A549 (cell line): ENCODE data around the gene BABAM1. TPM values are rescaled to one million over a fixed set of nuclear protein-coding genes. Genes with fewer than 3 reads are reported as not detected.

Experiments
- ATAC-seq, 2 experiments: fragments of 200-7000 bp in 1 of 2; fragments of >200 bp in 1 of 2; cut with Nextera tagmentation in 1 of 2; cut with Tn5 transposase in 1 of 2; 3 replicates each; pipeline versions ENCODE4 v1.8.0 to v1.9.1; 2018 to 2020; ENCODE audit warnings: mild to moderate bottlenecking in 1 of 2, moderate library complexity in 1 of 2
- CTCF ChIA-PET: fragments of 300-600 bp; sonication (Branson Sonifier 250); formaldehyde crosslinking; extraction: SDS; loops from one replicate; lab custom pipeline; 2021; ENCODE audit warnings: antibody characterized with exemption, inconsistent platforms; lab: Yijun Ruan, JAX
- POLR2A ChIA-PET: fragments of 350-600 bp; formaldehyde crosslinking; extraction: SDS; loops from one replicate; lab custom pipeline; 2021; ENCODE audit warnings: antibody characterized with exemption, inconsistent platforms; lab: Yijun Ruan, JAX
- DNase-seq, 2 experiments: peaks; one replicate each; pipeline versions ENCODE4 v3.0.0 to v3.0.0-alpha.2; 2011 to 2016; ENCODE audit warnings: low read depth in 1 of 2, low spot score in 1 of 2
- FAIRE-seq: peaks from 2 replicates; lab custom pipeline; 2011; peaks lifted over from hg19 to GRCh38; lab: Jason Lieb, UNC
- H3K27ac ChIP-seq, 2 experiments: fragments of >200 bp; sonication (Bioruptor Twin); formaldehyde crosslinking; 3 replicates each; pipeline ENCODE4 v1.5.1; 2016 to 2017
- H3K4me1 ChIP-seq: fragments of >200 bp; sonication (Bioruptor Twin); formaldehyde crosslinking; 3 replicates; pipeline ENCODE4 v1.6.1; 2016
- H3K4me2 ChIP-seq: fragments of >200 bp; sonication (Bioruptor Twin); formaldehyde crosslinking; 3 replicates; pipeline ENCODE4 v1.6.1; 2016
- H3K4me3 ChIP-seq: fragments of >200 bp; sonication (Bioruptor Twin); formaldehyde crosslinking; 3 replicates; pipeline ENCODE4 v1.5.1; 2016
- H3K9me3 ChIP-seq: fragments of >200 bp; sonication (Bioruptor Twin); formaldehyde crosslinking; 3 replicates; pipeline ENCODE4 v1.6.1; 2016
- BCL3 ChIP-seq: fragments of >200 bp; sonication (Bioruptor Twin); formaldehyde crosslinking; IDR thresholded peaks from 3 replicates; pipeline ENCODE4 v1.6.1; 2016
- CBX8 ChIP-seq: fragments of 200-600 bp; sonication (generic); IDR thresholded peaks from 2 replicates; pipeline ENCODE4 v1.6.1; 2016
- CHD2 ChIP-seq: fragments of 150-350 bp; IDR thresholded peaks from 2 replicates; pipeline ENCODE4 v1.6.1; 2014; ENCODE audit warnings: low read length; ENCODE audit not compliant: partially characterized antibody
- CTCF ChIP-seq: fragments of >200 bp; sonication (Bioruptor Twin); formaldehyde crosslinking; IDR thresholded peaks from 3 replicates; pipeline ENCODE4 v1.5.1; 2016
- E2F6 ChIP-seq: IDR thresholded peaks from 2 replicates; pipeline ENCODE4 v1.6.1; 2012; ENCODE audit warnings: low read depth, borderline replicate concordance
- EP300 ChIP-seq, 2 experiments: fragments of >200 bp; sonication (Bioruptor Twin); formaldehyde crosslinking; IDR thresholded peaks; 2 replicates in 1 of 2; 3 replicates in 1 of 2; pipeline ENCODE4 v1.6.1; 2016 to 2017
- ESRRA ChIP-seq: fragments of 150-350 bp; IDR thresholded peaks from 2 replicates; pipeline ENCODE4 v1.6.1; 2014; ENCODE audit warnings: mild to moderate bottlenecking, low read length, borderline replicate concordance
- GATA3 ChIP-seq: IDR thresholded peaks from 2 replicates; pipeline ENCODE4 v1.6.1; 2012; ENCODE audit warnings: borderline replicate concordance
- HDAC2 ChIP-seq: fragments of 200-600 bp; sonication (generic); IDR thresholded peaks from 2 replicates; pipeline ENCODE4 v1.6.1; 2016
- HEYL ChIP-seq: fragments of 250-450 bp; sonication (Bioruptor Pico); IDR thresholded peaks from 2 replicates; pipeline ENCODE4 v1.8.0; 2021; ENCODE audit warnings: mild to moderate bottlenecking, moderate library complexity
- HMGXB4 ChIP-seq: fragments of 250-450 bp; sonication (Bioruptor Pico); IDR thresholded peaks from 2 replicates; pipeline ENCODE4 v1.5.0; 2021; ENCODE audit warnings: mild to moderate bottlenecking, moderate library complexity, borderline replicate concordance
- HOXB13 ChIP-seq: fragments of 250-450 bp; sonication (Bioruptor Pico); IDR thresholded peaks from 2 replicates; pipeline ENCODE4 v1.5.0; 2020; ENCODE audit warnings: low read depth, mild to moderate bottlenecking, moderate library complexity
- HOXB5 ChIP-seq: fragments of 250-450 bp; sonication (Bioruptor Pico); IDR thresholded peaks from 2 replicates; pipeline ENCODE4 v1.5.0; 2020; ENCODE audit warnings: mild to moderate bottlenecking, moderate library complexity
- JUNB ChIP-seq: fragments of >200 bp; sonication (Bioruptor Twin); formaldehyde crosslinking; IDR thresholded peaks from 2 replicates; pipeline ENCODE4 v1.6.1; 2016
- KDM1A ChIP-seq: fragments of 200-600 bp; sonication (generic); IDR thresholded peaks from 2 replicates; pipeline ENCODE4 v1.6.1; 2016; ENCODE audit warnings: low read depth, mild to moderate bottlenecking
- KDM5A ChIP-seq: fragments of 200-600 bp; sonication (generic); IDR thresholded peaks from 2 replicates; pipeline ENCODE4 v1.6.1; 2016; ENCODE audit warnings: antibody characterized with exemption, mild to moderate bottlenecking
- MAX ChIP-seq: IDR thresholded peaks from 2 replicates; pipeline ENCODE4 v1.6.1; 2012
- MAZ ChIP-seq: fragments of 150-350 bp; IDR thresholded peaks from 2 replicates; pipeline ENCODE4 v1.6.1; 2014; ENCODE audit warnings: antibody characterized with exemption, low read depth, low read length, borderline replicate concordance
- MYC ChIP-seq: IDR thresholded peaks from 2 replicates; pipeline ENCODE4 v1.6.1; 2012; ENCODE audit warnings: mild to moderate bottlenecking, inconsistent platforms, low read length, improper control_type of control experiment, borderline replicate concordance
- RAD21 ChIP-seq, 2 experiments: fragments of >200 bp in 1 of 2; sonication (Bioruptor Twin) in 1 of 2; formaldehyde crosslinking in 1 of 2; IDR thresholded peaks in 1 of 2; conservative IDR thresholded peaks in 1 of 2; 2 replicates in 1 of 2; 3 replicates in 1 of 2; pipeline ENCODE4 v1.6.1; 2012 to 2018; ENCODE audit warnings: inconsistent platforms in 1 of 2
- RCOR1 ChIP-seq: fragments of 150-350 bp; IDR thresholded peaks from 2 replicates; pipeline ENCODE4 v1.6.1; 2014; ENCODE audit warnings: antibody characterized with exemption, low read length, low read depth
- RFX5 ChIP-seq: fragments of 450-650 bp; IDR thresholded peaks from 2 replicates; pipeline ENCODE4 v1.7.1; 2014; ENCODE audit warnings: antibody characterized with exemption, mild to moderate bottlenecking, moderate library complexity
- RNF2 ChIP-seq: fragments of 200-600 bp; sonication (generic); IDR thresholded peaks from 2 replicates; pipeline ENCODE4 v1.6.1; 2016; ENCODE audit warnings: low read depth, mild to moderate bottlenecking, antibody characterized with exemption, moderate library complexity, borderline replicate concordance
- SMC3 ChIP-seq: fragments of >200 bp; sonication (Bioruptor Twin); formaldehyde crosslinking; IDR thresholded peaks from 3 replicates; pipeline ENCODE4 v1.6.1; 2018; ENCODE audit warnings: inconsistent platforms
- TP53 ChIP-seq: fragments of 250-450 bp; sonication (Bioruptor Pico); IDR thresholded peaks from 2 replicates; pipeline ENCODE4 v1.5.0; 2021; ENCODE audit warnings: mild to moderate bottlenecking, moderate library complexity
- USF2 ChIP-seq: fragments of 450-650 bp; IDR thresholded peaks from 2 replicates; pipeline ENCODE4 v1.6.1; 2014; ENCODE audit warnings: antibody characterized with exemption
- ZFP36 ChIP-seq: fragments of 450-650 bp; IDR thresholded peaks from 2 replicates; pipeline ENCODE4 v1.6.1; 2014; ENCODE audit warnings: borderline replicate concordance; ENCODE audit not compliant: partially characterized antibody
- WGBS: methylation state at CpG from one replicate; pipeline ENCODE4 v1.1.6; 2017; ENCODE audit errors: missing lambda C conversion rate; 5-methylcytosine and 5-hydroxymethylcytosine counted together
- polyA plus RNA-seq, 4 experiments: library from polyadenylated mRNA; depleted of rRNA in 3 of 4; stranded (reverse); fragments of >200 nt; fragmentation: RNase III in 1 of 4; extraction: RNeasy Plus Mini Kit Qiagen cat#74134 plus additional on column Dnase treatment in 1 of 4; gene quantifications; 2 replicates in 3 of 4; 3 replicates in 1 of 4; pipeline ENCODE4 v1.2.3, GENCODE V29; 2011 to 2017

BABAM1 gene
- polyA plus RNA-seq, 2 of the 4 experiments (the other 2 are of a cell fraction): 56.0 to 67.6 TPM

GRCh38 chr19:17306285-17306714 lies 39.1 kb downstream of the BABAM1 start:
- H3K4me1 ChIP-seq: peaks cover 38% of the 10 kb centered on the region
- DNase-seq: no peak
- peak overlapping the region; percentile 69 for H3K4me2 ChIP-seq
- 32% methylated on average over 6 of the region's 28 CpGs for WGBS
- FAIRE-seq: no peak
- H3K4me3 ChIP-seq: peak overlapping the region; percentile 50
- TF ChIP-seq KDM1A (peak; percentile 6; the same call in 1 of the 2 replicates), RNF2 (no peak), BCL3 (no peak), MYC (no peak), TP53 (0 out of 2 replicates have a peak, but pooled peaks have one; percentile 20), CHD2 (no peak)
- ATAC-seq: no peak
- POLR2A ChIA-PET: no interaction called here
- CTCF ChIA-PET: interaction anchor here (1.6 to 8.7 kb wide), 2 partner anchors 13 to 84 kb away, joined by 4 to 98 read pairs; no protein-coding TSS in a partner anchor
- peak overlapping the region; percentile 80 to 99 for H3K27ac ChIP-seq
- no peaks in the 10 kb centered on the region for H3K9me3 ChIP-seq

GRCh38 chr19:17307876-17308377 lies 40.7 kb downstream of the BABAM1 start:
- FAIRE-seq (no peak), DNase-seq (no peak), ATAC-seq (no peak)
- ChIA-PET POLR2A (no interaction called here), CTCF (interaction anchor here (8.7 kb wide), 1 partner anchor 14 kb away, joined by 98 read pairs; no protein-coding TSS in a partner anchor)
- Histone ChIP-seq H3K4me2 (no peak overlapping the region), H3K4me3 (no peak overlapping the region), H3K9me3 (no peaks in the 10 kb centered on the region), H3K4me1 (peaks cover 47% of the 10 kb centered on the region), H3K27ac (no peak overlapping the region)
- TF ChIP-seq CBX8 (no peak), ZFP36 (no peak), CTCF (no peak), MAZ (no peak), RCOR1 (no peak), ESRRA (no peak)
- WGBS: 76% methylated on average over 8 of the region's 8 CpGs

GRCh38 chr19:17309198-17309964 lies 42.1 kb downstream of the BABAM1 start, which contains the start of gene DDA1:
Gene DDA1, plus strand, starts transcription at chr19:17309563. Its CDS starts 92 bp downstream, at chr19:17309655.
- peak within 1 kb of the TSS; percentile 65 for H3K4me3 ChIP-seq
- ChIA-PET POLR2A (interaction anchor here (0.7 to 1.0 kb wide), 6 partner anchors 8 to 63 kb away, joined by 3 to 6 read pairs (median 4); partner anchors contain the start of genes ANO8 and NR2F6), CTCF (interaction anchor here (1.3 to 8.7 kb wide), 3 partner anchors 16 to 112 kb away, joined by 3 to 98 read pairs (median 9); no protein-coding TSS in a partner anchor)
- H3K9me3 ChIP-seq: no peaks in the 10 kb centered on the region
- FAIRE-seq (peak; percentile 98), DNase-seq (peak; percentile 95 to 99), ATAC-seq (peak; percentile 70 to 84)
- under 1% methylated on average over 26 of the region's 46 CpGs for WGBS
- peak within 1 kb of the TSS; percentile 85 to 94 for H3K27ac ChIP-seq
- H3K4me2 ChIP-seq: peak within 1 kb of the TSS; percentile 97
- H3K4me1 ChIP-seq: peaks cover 39% of the 10 kb centered on the region
- TF ChIP-seq EP300 (IDR thresholded peaks at IDR 0.05) (no peak), RFX5 (no peak), CHD2 (no peak), HDAC2 (no peak), MAX (0 out of 2 replicates have a peak, but pooled peaks have one; percentile 20), E2F6 (no peak), SMC3 (no peak), JUNB (no peak), HOXB5 (CRISPR knock-in tag) (no peak), HEYL (CRISPR knock-in tag) (no peak), GATA3 (no peak), HMGXB4 (CRISPR knock-in tag) (no peak), HOXB13 (no peak), KDM5A (peak; percentile 58; the same call in 1 of the 2 replicates), RCOR1 (no peak), USF2 (no peak), RAD21 (conservative IDR thresholded peaks at IDR 0.05 in 1 of 2, IDR thresholded peaks at IDR 0.05 in 1 of 2) (no peak)
